SH-SY5Y (cell line): ENCODE data around the gene SPATA6L.

ENCODE experiments used
- GATA2 ChIP-seq: IDR thresholded peaks from 2 replicates; pipeline ENCODE4 v1.6.1; 2011; ENCODE audit warnings: mild to moderate bottlenecking, low read depth, low read length
- GATA3 ChIP-seq: IDR thresholded peaks from 2 replicates; pipeline ENCODE4 v1.6.1; 2011; ENCODE audit warnings: low read depth, mild to moderate bottlenecking, low read length, moderate library complexity

GRCh38 chr9:4665357-4665756 is 923 bp downstream of the SPATA6L start:
- TF ChIP-seq GATA2 (no peak), GATA3 (no peak)
